ENCODE data around the gene FNBP1. TPM values are rescaled to one million over a fixed set of nuclear protein-coding genes. Genes with fewer than 3 reads are reported as not detected.

Gene FNBP1
- total and polyA plus RNA-seq, 2 of the 13 experiments (the other 11 are each of a cell fraction or from before 2014, with no cell fraction given): 5.4 to 19.5 TPM

- TF ChIP-seq, protein P1, sequence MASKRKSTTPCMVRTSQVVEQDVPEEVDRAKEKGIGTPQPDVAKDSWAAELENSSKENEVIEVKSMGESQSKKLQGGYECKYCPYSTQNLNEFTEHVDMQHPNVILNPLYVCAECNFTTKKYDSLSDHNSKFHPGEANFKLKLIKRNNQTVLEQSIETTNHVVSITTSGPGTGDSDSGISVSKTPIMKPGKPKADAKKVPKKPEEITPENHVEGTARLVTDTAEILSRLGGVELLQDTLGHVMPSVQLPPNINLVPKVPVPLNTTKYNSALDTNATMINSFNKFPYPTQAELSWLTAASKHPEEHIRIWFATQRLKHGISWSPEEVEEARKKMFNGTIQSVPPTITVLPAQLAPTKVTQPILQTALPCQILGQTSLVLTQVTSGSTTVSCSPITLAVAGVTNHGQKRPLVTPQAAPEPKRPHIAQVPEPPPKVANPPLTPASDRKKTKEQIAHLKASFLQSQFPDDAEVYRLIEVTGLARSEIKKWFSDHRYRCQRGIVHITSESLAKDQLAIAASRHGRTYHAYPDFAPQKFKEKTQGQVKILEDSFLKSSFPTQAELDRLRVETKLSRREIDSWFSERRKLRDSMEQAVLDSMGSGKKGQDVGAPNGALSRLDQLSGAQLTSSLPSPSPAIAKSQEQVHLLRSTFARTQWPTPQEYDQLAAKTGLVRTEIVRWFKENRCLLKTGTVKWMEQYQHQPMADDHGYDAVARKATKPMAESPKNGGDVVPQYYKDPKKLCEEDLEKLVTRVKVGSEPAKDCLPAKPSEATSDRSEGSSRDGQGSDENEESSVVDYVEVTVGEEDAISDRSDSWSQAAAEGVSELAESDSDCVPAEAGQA (IDR thresholded peaks at IDR 0.05; ENCODE audit: low read depth): 0 out of 2 replicates have a peak, but pooled peaks have one; percentile 22
- TF ChIP-seq, protein P1 (CRISPR knock-in tag; IDR thresholded peaks at IDR 0.05; ENCODE audit: borderline replicate concordance): no peak
- peak; percentile 54 to 75; a peak in 3 of 4 replicates for TF ChIP-seq POLR2A (IDR thresholded peaks at IDR 0.05; ENCODE audit: insufficient read depth in 1 of 2, low read depth in 2 of 2, low read length in 2 of 2)
Observed at GRCh38 chr9:129884220-129885017, 158.6 kb downstream of the FNBP1 start (continued).

DNA sequence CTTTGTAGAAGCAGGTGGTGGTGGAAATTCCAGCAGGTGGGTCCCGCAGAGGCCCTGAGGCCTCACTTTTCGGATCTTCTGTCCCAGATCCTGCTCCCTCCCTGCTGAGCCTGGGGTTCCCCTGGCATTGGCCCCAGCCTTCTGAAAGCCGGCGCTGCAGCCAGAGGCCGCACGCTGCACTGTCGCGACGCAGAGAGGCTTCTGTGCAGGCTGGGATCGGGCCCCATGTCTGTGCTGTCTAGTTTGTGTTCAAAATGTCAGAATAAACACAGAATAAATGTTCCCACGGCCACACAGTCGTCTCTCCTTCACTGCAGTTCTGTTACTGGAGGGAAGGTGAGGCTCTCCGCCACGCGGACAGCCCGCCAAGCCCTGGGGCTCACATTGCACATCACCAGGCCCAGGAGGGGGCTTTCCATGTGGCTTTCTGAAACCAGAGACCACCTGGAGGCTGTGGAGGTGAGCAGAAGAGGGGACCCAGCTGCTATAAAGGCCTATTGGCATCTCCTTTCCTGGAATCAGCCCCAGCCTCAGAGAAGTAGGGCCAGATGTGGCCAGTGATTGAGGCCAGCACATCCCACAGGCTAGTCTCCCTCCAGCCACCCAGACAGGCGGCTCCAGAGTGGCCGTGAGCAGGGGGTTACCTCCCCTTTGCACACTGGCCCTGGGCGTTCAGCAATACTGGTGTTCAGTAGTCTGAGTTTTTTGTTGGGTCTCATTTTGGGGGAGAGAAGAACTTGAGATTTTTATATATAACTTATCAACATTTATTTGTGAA, 161.3 kb downstream of the FNBP1 start:
- Histone ChIP-seq H2AFZ (ENCODE audit: low read length) (no peak overlapping the region), H3K4me1 (ENCODE audit: insufficient read depth, low read length) (peaks cover 15% of the 10 kb centered on the region), H4K20me1 (ENCODE audit: insufficient read depth, low read length) (no peaks in the 10 kb centered on the region), H3K27me3 (ENCODE audit: control insufficient read depth in 1 of 2, insufficient read depth in 2 of 2, low read length in 2 of 2) (no peaks in the 10 kb centered on the region; a peak in 1 of 5 replicates), H3K9me3 (ENCODE audit: low read length) (no peaks in the 10 kb centered on the region), H3K79me2 (ENCODE audit: insufficient read depth, low read length) (no peaks in the 10 kb centered on the region), H3K9ac (ENCODE audit: insufficient read depth, low read depth, low read length) (no peak overlapping the region), H3K4me3 (replicated peaks in 1 of 3; ENCODE audit: insufficient read depth in 1 of 3, low read depth in 2 of 3, low read length in 3 of 3) (no peak overlapping the region), H3K4me2 (ENCODE audit: low read depth, low read length) (no peak overlapping the region), H3K36me3 (replicated peaks in 1 of 2; ENCODE audit: control insufficient read depth in 1 of 2, insufficient read depth in 2 of 2, low read length in 2 of 2) (no peaks in the 10 kb centered on the region; a peak in 1 of 5 replicates), H3K27ac (ENCODE audit: extremely low read length, insufficient read depth, low read length) (no peak overlapping the region)
- CTCF ChIA-PET (ENCODE audit: low intra/inter-chr PET ratio, low total read pairs): no interaction called here
- intact Hi-C loops (cut with micrococcal nuclease; ENCODE audit: unreplicated experiment): no loop called here
- DNase-seq (ENCODE audit: low spot score): no peak
- WGBS (ENCODE audit: low lambda C conversion rate): 81% methylated on average over 7 of the region's 19 CpGs
- BruUV-seq (replicated peaks): no TSS peak
- no peak for ATAC-seq
- in situ Hi-C loops (cut with HindIII; ENCODE audit: extremely low pct_ligation_motif_present, low pct_unique_long_range_greater_than_20kb): loop anchor here (10.0 kb wide), 1 partner anchor 223 kb away; no protein-coding TSS in a partner anchor
- FAIRE-seq: no peak
- POLR2A ChIA-PET: no interaction called here
- TF ChIP-seq ZNF788 (CRISPR knock-in tag; IDR thresholded peaks at IDR 0.05; ENCODE audit: borderline replicate concordance): no peak
- TF ChIP-seq, protein P2, sequence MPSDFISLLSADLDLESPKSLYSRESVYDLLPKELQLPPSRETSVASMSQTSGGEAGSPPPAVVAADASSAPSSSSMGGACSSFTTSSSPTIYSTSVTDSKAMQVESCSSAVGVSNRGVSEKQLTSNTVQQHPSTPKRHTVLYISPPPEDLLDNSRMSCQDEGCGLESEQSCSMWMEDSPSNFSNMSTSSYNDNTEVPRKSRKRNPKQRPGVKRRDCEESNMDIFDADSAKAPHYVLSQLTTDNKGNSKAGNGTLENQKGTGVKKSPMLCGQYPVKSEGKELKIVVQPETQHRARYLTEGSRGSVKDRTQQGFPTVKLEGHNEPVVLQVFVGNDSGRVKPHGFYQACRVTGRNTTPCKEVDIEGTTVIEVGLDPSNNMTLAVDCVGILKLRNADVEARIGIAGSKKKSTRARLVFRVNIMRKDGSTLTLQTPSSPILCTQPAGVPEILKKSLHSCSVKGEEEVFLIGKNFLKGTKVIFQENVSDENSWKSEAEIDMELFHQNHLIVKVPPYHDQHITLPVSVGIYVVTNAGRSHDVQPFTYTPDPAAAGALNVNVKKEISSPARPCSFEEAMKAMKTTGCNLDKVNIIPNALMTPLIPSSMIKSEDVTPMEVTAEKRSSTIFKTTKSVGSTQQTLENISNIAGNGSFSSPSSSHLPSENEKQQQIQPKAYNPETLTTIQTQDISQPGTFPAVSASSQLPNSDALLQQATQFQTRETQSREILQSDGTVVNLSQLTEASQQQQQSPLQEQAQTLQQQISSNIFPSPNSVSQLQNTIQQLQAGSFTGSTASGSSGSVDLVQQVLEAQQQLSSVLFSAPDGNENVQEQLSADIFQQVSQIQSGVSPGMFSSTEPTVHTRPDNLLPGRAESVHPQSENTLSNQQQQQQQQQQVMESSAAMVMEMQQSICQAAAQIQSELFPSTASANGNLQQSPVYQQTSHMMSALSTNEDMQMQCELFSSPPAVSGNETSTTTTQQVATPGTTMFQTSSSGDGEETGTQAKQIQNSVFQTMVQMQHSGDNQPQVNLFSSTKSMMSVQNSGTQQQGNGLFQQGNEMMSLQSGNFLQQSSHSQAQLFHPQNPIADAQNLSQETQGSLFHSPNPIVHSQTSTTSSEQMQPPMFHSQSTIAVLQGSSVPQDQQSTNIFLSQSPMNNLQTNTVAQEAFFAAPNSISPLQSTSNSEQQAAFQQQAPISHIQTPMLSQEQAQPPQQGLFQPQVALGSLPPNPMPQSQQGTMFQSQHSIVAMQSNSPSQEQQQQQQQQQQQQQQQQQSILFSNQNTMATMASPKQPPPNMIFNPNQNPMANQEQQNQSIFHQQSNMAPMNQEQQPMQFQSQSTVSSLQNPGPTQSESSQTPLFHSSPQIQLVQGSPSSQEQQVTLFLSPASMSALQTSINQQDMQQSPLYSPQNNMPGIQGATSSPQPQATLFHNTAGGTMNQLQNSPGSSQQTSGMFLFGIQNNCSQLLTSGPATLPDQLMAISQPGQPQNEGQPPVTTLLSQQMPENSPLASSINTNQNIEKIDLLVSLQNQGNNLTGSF (CRISPR knock-in tag; IDR thresholded peaks at IDR 0.05): no peak
- no peak for TF ChIP-seq ZBTB42 (CRISPR knock-in tag; IDR thresholded peaks at IDR 0.05)
